ENCODE data around the gene DYDC1.
"Not testable (repeated sequence)": the region's sequence is repeated elsewhere in the genome, so short reads cannot be mapped to it uniquely, and the experiment has no call there.

DYDC1 gene

DNA sequence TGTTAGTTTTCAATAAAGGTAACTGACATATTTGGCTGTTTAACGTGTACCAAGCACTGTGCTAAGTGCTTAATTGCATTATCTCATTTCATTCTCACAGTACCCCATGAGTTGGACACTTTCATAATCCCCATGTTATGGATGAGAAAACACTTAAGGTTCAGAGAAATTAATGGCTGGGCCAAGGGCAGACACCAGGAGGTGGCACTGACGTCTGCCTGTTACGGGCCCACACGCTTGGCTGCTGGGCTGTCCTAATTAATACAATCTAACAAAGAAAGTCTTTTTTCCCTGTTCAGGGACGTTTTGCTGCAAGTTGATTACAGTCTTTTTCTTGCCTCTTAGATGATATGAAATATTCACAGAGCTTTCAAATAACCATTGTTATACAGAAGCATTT is 16.1 kb upstream of the DYDC1 start:
- TF ChIP-seq, protein P1, sequence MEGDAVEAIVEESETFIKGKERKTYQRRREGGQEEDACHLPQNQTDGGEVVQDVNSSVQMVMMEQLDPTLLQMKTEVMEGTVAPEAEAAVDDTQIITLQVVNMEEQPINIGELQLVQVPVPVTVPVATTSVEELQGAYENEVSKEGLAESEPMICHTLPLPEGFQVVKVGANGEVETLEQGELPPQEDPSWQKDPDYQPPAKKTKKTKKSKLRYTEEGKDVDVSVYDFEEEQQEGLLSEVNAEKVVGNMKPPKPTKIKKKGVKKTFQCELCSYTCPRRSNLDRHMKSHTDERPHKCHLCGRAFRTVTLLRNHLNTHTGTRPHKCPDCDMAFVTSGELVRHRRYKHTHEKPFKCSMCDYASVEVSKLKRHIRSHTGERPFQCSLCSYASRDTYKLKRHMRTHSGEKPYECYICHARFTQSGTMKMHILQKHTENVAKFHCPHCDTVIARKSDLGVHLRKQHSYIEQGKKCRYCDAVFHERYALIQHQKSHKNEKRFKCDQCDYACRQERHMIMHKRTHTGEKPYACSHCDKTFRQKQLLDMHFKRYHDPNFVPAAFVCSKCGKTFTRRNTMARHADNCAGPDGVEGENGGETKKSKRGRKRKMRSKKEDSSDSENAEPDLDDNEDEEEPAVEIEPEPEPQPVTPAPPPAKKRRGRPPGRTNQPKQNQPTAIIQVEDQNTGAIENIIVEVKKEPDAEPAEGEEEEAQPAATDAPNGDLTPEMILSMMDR (IDR thresholded peaks at IDR 0.05; ENCODE audit: low read depth, low read length): no peak
- no peak for DNase-seq (ENCODE audit: low read depth, low spot score)
- in situ Hi-C loops (cut with HindIII; ENCODE audit: low sequenced_read_pairs): no loop called here
- H3K4me3 ChIP-seq (ENCODE audit: low read depth, low read length): no peak overlapping the region

DNA sequence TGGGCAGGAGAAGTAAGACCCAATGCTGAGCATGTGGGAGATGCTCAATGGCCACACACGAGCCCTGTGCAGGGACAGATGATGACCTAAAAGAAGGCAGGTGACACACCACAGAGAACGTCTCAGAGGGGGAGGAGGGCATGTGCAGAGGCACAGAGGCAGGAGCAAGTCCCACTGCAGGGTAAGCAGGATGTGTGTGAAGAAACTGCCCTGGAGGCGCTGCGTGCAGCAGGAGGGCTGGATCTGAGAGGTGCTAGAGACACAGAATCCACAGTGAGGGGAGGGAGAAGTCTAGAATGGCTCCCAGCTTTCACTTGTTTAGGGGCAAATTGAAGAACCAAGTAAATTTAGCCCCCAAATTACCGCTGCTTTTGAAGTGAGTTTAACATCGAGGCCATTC is 14.9 kb upstream of the DYDC1 start:
- in situ Hi-C loops (cut with HindIII; ENCODE audit: low sequenced_read_pairs): no loop called here
- TF ChIP-seq, protein P1 (IDR thresholded peaks at IDR 0.05; ENCODE audit: low read depth, low read length): no peak
- H3K4me3 ChIP-seq (ENCODE audit: low read depth, low read length): no peak overlapping the region
- no peak for DNase-seq (ENCODE audit: low read depth, low spot score)

DNA sequence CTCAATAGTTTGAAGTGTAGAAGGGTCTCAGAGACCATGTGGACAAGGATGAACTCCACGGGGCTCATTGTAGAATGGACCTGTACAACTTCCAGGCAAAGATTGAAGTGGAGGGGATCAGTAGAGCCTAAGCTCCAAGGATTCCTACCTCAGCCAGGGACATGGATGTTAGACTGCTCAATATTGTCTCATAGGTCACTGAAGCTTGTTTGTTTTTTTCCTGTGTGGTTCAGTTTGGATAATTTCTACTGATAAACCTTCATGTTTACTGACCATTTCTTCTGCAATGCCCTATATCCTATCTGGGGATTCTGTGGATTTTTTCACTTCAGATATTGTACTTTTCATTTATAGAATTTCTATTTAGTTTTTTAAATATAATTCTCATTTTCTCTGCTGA is 9.0 kb upstream of the DYDC1 start:
- H3K4me3 ChIP-seq (ENCODE audit: low read depth, low read length): no peak overlapping the region
- TF ChIP-seq, protein P1 (IDR thresholded peaks at IDR 0.05; ENCODE audit: low read depth, low read length): no peak
- in situ Hi-C loops (cut with HindIII; ENCODE audit: low sequenced_read_pairs): no loop called here
- no peak for DNase-seq (ENCODE audit: low read depth, low spot score)

DNA sequence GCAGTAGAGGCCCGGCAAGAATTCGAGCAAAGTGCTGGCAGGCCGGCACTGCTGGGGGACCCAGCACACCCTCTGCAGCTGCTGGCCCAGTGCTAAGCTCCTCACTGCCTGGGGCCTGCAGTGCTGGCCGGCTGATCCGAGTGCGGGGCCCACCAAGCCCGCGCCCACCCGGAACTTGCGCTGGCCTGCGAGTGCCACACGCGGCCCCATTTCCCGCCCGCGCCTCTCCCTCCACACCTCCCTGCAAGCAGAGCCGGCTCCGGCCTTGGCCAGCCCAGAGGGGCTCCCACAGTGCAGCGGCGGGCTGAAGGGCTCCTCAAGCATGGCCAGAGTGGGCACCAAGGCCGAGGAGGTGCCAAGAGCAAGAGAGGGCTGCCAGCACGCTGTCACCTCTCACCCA is 3.1 kb upstream of the DYDC1 start:
- DNase-seq (ENCODE audit: low read depth, low spot score): no peak
- H3K4me3 ChIP-seq (ENCODE audit: low read depth, low read length): no peak overlapping the region
- TF ChIP-seq, protein P1 (IDR thresholded peaks at IDR 0.05; ENCODE audit: low read depth, low read length): no peak
- in situ Hi-C loops (cut with HindIII; ENCODE audit: low sequenced_read_pairs): no loop called here

DNA sequence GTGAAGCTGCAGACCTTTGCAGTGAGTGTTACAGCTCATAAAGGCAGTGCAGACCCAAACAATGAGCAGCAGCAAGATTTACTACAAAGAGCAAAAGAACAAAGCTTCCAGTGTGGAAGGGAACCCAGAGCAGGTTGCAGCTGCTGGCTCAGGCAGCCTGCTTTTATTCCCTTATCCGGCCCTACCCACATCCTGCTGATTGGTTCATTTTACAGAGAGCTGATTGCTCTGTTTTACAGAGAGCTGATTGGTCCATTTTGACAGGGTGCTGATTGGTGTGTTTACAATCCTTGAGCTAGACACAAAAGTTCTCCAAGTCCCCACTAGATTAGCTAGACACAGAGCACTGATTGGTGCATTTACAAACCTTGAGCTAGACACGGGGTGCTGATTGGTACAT is 2.4 kb upstream of the DYDC1 start:
- DNase-seq (ENCODE audit: low read depth, low spot score); in situ Hi-C loops (cut with HindIII; ENCODE audit: low sequenced_read_pairs): not testable (repeated sequence)

DNA sequence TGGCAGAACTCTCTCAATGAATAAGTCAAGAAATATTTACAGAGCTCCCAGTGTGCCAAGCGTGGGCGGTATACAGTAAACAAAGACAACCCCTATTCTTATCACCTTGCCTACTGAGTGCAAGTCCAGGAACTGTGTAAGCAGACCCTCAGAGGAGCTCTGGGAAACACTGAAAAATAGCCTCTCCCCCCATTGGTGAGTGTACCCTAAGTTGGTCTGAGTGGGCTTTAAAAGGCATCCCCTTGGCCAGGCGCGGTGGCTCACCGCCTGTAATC is 1.2 kb upstream of the DYDC1 start:
- no peak for DNase-seq (ENCODE audit: low read depth, low spot score)
- H3K4me3 ChIP-seq (ENCODE audit: low read depth, low read length): no peak overlapping the region
- in situ Hi-C loops (cut with HindIII; ENCODE audit: low sequenced_read_pairs): no loop called here
- TF ChIP-seq, protein P1 (IDR thresholded peaks at IDR 0.05; ENCODE audit: low read depth, low read length): no peak

More for the DNA sequence above, 2.4 kb upstream of the DYDC1 start:
- not testable (repeated sequence) for H3K4me3 ChIP-seq (ENCODE audit: low read depth, low read length)

DNA sequence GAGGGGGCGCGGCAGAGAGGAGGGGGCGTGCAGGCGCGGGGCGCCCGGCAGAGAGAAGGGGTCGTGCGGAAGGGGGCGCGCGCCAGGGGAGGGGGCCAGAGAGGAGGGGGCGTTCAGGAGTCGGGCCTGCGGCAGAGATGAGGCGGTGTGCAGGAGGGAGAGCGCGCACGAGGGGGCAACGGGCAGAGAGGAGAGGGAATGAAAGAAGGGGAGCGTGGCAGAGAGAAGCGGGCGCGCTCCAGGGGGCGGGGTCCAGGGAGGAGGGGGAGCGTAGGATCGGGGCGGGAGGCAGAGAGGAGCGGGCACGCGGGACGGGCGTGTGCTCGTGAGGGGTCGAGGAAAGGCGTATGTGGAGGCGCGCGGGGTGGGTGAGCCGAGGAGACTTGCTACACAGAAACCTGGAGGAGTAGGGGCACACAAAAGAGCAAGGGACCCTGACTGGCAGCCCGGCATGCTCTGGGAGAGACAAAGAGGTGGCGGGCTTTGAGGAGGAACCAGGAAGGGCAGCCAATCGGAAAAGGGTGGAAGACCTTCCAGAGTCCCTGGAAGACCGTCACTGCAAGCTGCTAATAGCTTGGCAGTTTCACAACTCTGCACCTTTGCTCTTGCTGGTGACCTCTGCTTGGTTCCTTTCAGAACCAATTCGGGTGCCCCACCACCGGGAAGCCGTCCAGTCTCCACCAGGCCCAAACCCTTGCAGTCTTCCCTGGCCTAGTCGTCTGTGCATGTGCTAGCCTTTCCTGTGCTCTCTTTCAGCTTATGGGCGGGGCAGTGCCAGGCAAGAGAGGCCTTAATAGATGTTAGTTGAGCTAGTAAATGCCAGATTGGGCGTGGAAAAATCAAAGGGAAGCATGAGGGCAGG is 665 bp upstream of the DYDC1 start:
- no peak for DNase-seq (ENCODE audit: low read depth, low spot score)
- in situ Hi-C loops (cut with HindIII; ENCODE audit: low sequenced_read_pairs): no loop called here
- H3K4me3 ChIP-seq (ENCODE audit: low read depth, low read length): peak overlapping the region; percentile 17
- TF ChIP-seq, protein P1 (IDR thresholded peaks at IDR 0.05; ENCODE audit: low read depth, low read length): no peak

Measured in astrocyte of the spinal cord (primary cell).